T-cell (primary cell): Measurements from ENCODE around the gene ZNF99. TPM values are rescaled to one million over a fixed set of nuclear protein-coding genes. Genes with fewer than 3 reads are reported as not detected.
"Not testable (repeated sequence)": the region's sequence is repeated elsewhere in the genome, so short reads cannot be mapped to it uniquely, and the experiment has no call there.

ENCODE experiments used
- ATAC-seq, 4 experiments: fragments of 200-7000 bp in 3 of 4; fragments of 150-1000 bp in 1 of 4; cut with Tn5 transposase; replicated peaks in 1 of 4; 1 replicate in 3 of 4; 2 replicates in 1 of 4; pipeline ENCODE4 v1.10.0; 2021; ENCODE audit warnings: moderate library complexity in 3 of 4, mild to moderate bottlenecking in 2 of 4, moderate number of reproducible peaks in 1 of 4
- CTCF ChIA-PET, 2 donors: fragments of 300-600 bp; sonication (Branson Sonifier 250); formaldehyde crosslinking; loops; one replicate each; lab custom pipeline; 2022; ENCODE audit warnings: antibody characterized with exemption in 2 of 2; lab: Charles Lee
- POLR2A ChIA-PET, 2 donors: fragments of 300-600 bp; sonication (Branson Sonifier 250); formaldehyde crosslinking; loops; one replicate each; lab custom pipeline; 2022; ENCODE audit warnings: antibody characterized with exemption in 2 of 2; lab: Charles Lee
- DNase-seq, 35 experiments: peaks; one replicate each; pipeline versions ENCODE4 v3.0.0 to v3.0.0-alpha.2; 2013 to 2023
- H3K27ac ChIP-seq: one replicate; pipeline ENCODE4 v1.5.1; 2013; ENCODE audit warnings: low read length
- H3K27me3 ChIP-seq, 2 experiments: replicated peaks in 1 of 2; 1 replicate in 1 of 2; 2 replicates in 1 of 2; pipeline versions ENCODE4 v1.6.1 to v1.7.0; 2013; ENCODE audit warnings: low read length in 1 of 2, mixed read lengths in 1 of 2; ENCODE audit not compliant: control insufficient read depth in 2 of 2, insufficient read depth in 2 of 2; ENCODE audit errors: extremely low read depth in 1 of 2
- H3K36me3 ChIP-seq, 2 donors: 1 replicate in 1 of 2; 2 replicates in 1 of 2; pipeline versions ENCODE4 v1.6.1 to v1.7.0; 2013; ENCODE audit warnings: low read length in 1 of 2; ENCODE audit not compliant: control insufficient read depth in 2 of 2, insufficient read depth in 1 of 2; ENCODE audit errors: extremely low read depth in 1 of 2
- H3K4me1 ChIP-seq, 2 experiments: 1 replicate in 1 of 2; 2 replicates in 1 of 2; pipeline versions ENCODE4 v1.6.1 to v1.7.0; 2013; ENCODE audit warnings: low read length in 2 of 2, mixed read lengths in 1 of 2; ENCODE audit not compliant: insufficient read depth in 2 of 2, control insufficient read depth in 1 of 2; ENCODE audit errors: extremely low read depth in 1 of 2
- H3K4me3 ChIP-seq, 2 donors: 1 replicate in 1 of 2; 2 replicates in 1 of 2; pipeline versions ENCODE4 v1.5.1 to v1.7.0; 2013; ENCODE audit warnings: mild to moderate bottlenecking in 2 of 2, low read length in 1 of 2, moderate library complexity in 1 of 2; ENCODE audit not compliant: control insufficient read depth in 1 of 2; ENCODE audit errors: extremely low read depth in 1 of 2
- H3K9me3 ChIP-seq: 2 replicates; pipeline ENCODE4 v1.7.0; 2013
- H3K27ac Mint-ChIP-seq, 2 donors: one replicate each; pipeline ENCODE4 v1.8.0; 2020 to 2021; ENCODE audit warnings: mild to moderate bottlenecking in 2 of 2, mixed read lengths in 2 of 2
- H3K27me3 Mint-ChIP-seq, 2 donors: one replicate each; pipeline ENCODE4 v1.8.0; 2021 to 2022; ENCODE audit warnings: mixed read lengths in 2 of 2
- H3K36me3 Mint-ChIP-seq: one replicate; pipeline ENCODE4 v1.8.0; 2021; ENCODE audit warnings: mixed read lengths
- H3K4me1 Mint-ChIP-seq, 3 donors: one replicate each; pipeline ENCODE4 v1.8.0; 2020 to 2022; ENCODE audit warnings: mixed read lengths in 3 of 3, mild to moderate bottlenecking in 1 of 3
- H3K4me3 Mint-ChIP-seq, 3 donors: one replicate each; pipeline ENCODE4 v1.8.0; 2020 to 2022; ENCODE audit warnings: mild to moderate bottlenecking in 3 of 3, mixed read lengths in 3 of 3, moderate library complexity in 3 of 3
- H3K9me3 Mint-ChIP-seq, 3 donors: one replicate each; pipeline ENCODE4 v1.8.0; 2020 to 2022; ENCODE audit warnings: mixed read lengths in 3 of 3
- WGBS: methylation state at CpG from one replicate; pipeline ENCODE4 v1.1.5; 2013; ENCODE audit warnings: missing lambda C conversion rate; ENCODE audit not compliant: insufficient coverage; 5-methylcytosine and 5-hydroxymethylcytosine counted together
- total RNA-seq, 35 experiments: library from RNA in 6 of 35; stranded (reverse) in 6 of 35; fragments of 120-200 nt in 1 of 35; gene quantifications; one replicate each; pipeline versions ENCODE4 v1.2.1 to v1.2.4 and lab custom pipeline; 2013 to 2026

The ZNF99 gene
- total RNA-seq, 5 donors from 2014 or later (not counting 1 experiment from before 2014, with no cell fraction given): 0.07 TPM; not detected in 4

DNA sequence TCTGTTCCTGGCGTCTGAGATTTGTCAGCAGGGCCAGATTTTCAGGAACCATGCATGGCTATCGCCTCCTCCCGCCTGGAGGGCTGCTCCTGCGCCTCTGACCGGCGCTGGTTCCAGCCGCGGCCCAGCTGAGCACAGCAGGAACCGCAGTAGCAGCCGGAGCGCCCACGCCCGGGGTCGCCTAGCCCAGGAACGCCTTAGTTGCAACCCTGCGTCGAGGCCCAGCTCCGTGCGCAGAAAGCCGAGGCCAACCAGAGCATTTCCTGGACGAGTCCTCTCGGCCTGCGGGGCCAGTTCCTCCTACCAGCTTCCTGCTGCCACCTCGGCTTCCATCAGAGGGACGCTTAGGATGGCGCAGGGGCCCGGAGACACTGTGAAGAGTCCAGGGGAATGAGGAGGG, 75.0 kb downstream of the ZNF99 start:
- H3K9me3 Mint-ChIP-seq: peaks cover 0 to 20% (median 16%) of the 10 kb centered on the region in 3 donors
- no peak overlapping the region for H3K27ac Mint-ChIP-seq

DNA sequence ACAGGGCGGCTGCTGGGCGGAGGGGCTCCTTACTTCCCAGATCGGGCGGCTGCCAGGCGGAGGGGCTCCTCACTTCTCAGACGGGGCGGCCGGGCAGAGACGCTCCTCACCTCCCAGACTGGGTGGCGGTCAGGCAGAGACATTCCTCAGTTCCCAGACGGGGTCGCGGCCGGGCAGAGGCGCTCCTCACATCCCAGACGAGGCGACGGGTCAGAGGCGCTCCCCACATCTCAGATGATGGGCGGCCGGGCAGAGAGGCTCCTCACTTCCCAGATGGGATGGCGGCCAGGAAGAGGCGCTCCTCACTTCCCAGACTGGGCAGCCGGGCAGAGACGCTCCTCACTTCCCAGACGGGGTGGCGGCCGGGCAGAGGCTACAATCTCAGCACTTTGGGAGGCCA, 80.9 kb downstream of the ZNF99 start:
- H3K36me3 Mint-ChIP-seq, H3K4me3 ChIP-seq, DNase-seq, H3K36me3 ChIP-seq, H3K4me3 Mint-ChIP-seq, CTCF ChIA-PET, H3K9me3 ChIP-seq, H3K27me3 ChIP-seq, H3K4me1 Mint-ChIP-seq, H3K27ac Mint-ChIP-seq, POLR2A ChIA-PET, H3K27ac ChIP-seq, ATAC-seq, H3K4me1 ChIP-seq, H3K27me3 Mint-ChIP-seq: not testable (repeated sequence)
- 98% methylated on average over 18 of the region's 28 CpGs for WGBS
- H3K9me3 Mint-ChIP-seq: peaks cover 0 to 32% (median 21%) of the 10 kb centered on the region in 3 donors

More for the DNA sequence above, 75.0 kb downstream of the ZNF99 start:
- POLR2A ChIA-PET: no interaction called here
- WGBS: 38% methylated on average over 27 of the region's 27 CpGs
- Mint-ChIP-seq H3K36me3 (no peaks in the 10 kb centered on the region), H3K27me3 (no peaks in the 10 kb centered on the region), H3K4me1 (no peaks in the 10 kb centered on the region), H3K4me3 (no peak overlapping the region)
- no peak for DNase-seq
- Histone ChIP-seq H3K4me3 (no peak overlapping the region), H3K36me3 (no peaks in the 10 kb centered on the region), H3K4me1 (no peaks in the 10 kb centered on the region), H3K27ac (no peak overlapping the region), H3K9me3 (peaks cover 3% of the 10 kb centered on the region), H3K27me3 (no peaks in the 10 kb centered on the region)
- CTCF ChIA-PET: no interaction called here
- no peak for ATAC-seq

DNA sequence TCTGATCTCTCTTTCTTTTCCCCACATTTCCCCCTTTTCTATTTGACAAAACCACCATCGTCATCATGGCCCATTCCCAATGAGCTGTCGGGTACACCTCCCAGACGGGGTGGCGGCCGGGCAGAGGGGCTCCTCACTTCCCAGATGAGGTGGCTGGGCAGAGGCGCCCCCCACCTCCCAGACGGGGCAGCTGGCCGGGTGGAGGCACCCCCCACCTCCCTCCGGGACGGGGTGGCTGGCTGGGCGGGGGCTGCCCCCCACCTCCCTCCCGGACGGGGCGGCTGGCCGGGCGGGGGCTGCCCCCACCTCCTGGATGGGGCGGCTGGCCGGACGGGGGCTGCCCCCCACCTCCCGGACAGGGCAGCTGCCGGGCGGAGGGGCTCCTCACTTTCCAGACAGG, 81.3 kb downstream of the ZNF99 start:
- WGBS: 94% methylated on average over 15 of the region's 22 CpGs
- H3K9me3 ChIP-seq, H3K4me1 ChIP-seq, H3K36me3 Mint-ChIP-seq, POLR2A ChIA-PET, H3K27me3 ChIP-seq, ATAC-seq, H3K27me3 Mint-ChIP-seq, H3K4me3 Mint-ChIP-seq, H3K27ac Mint-ChIP-seq, H3K4me3 ChIP-seq, CTCF ChIA-PET, H3K4me1 Mint-ChIP-seq, H3K36me3 ChIP-seq, H3K27ac ChIP-seq, DNase-seq: not testable (repeated sequence)
- H3K9me3 Mint-ChIP-seq: peaks cover 0 to 33% (median 22%) of the 10 kb centered on the region in 3 donors

Other genes with a start within 250 kb of the ZNF99 start
- gene ZNF492, start 149.8 kb downstream of the ZNF99 start, total RNA-seq: 1 to 10 TPM in 1 of 5 donors, under 1 TPM in 4; 0.40 to 1.4 (median 0.79) TPM
- not detected for gene ZNF723, start 48.1 kb upstream of the ZNF99 start, total RNA-seq
- not detected for gene ZNF728, start 219.0 kb upstream of the ZNF99 start, total RNA-seq